GM19372 (cell line): Measurements from ENCODE around the gene RPS21.
A peak's percentile ranks its signal among the peaks of the same experiment; 100 is the strongest.

Source experiments
- ATAC-seq: cut with Tn5 transposase; IDR thresholded peaks from one replicate; pipeline ENCODE4 v1.9.1; 2021; ENCODE audit warnings: mild to moderate bottlenecking, low read depth, moderate library complexity; ENCODE audit not compliant: unreplicated experiment

RPS21 gene

GRCh38 chr20:62386383-62387218, at the start of gene RPS21:
RPS21 (plus strand) TSS chr20:62387103; CDS start chr20:62387339, 236 bp downstream.
- ATAC-seq = peak; percentile 87

- ATAC-seq = no peak
Observed at GRCh38 chr20:62337558-62338293, 49.2 kb upstream of the RPS21 start.

GRCh38 chr20:62338294-62338620, 48.6 kb upstream of the RPS21 start:
- ATAC-seq = no peak

GRCh38 chr20:62339647-62340062, 47.2 kb upstream of the RPS21 start:
- peak; percentile 66 for ATAC-seq

GRCh38 chr20:62342910-62343309, 44.0 kb upstream of the RPS21 start:
- ATAC-seq = no peak

- ATAC-seq = no peak
Observed at GRCh38 chr20:62344092-62344491, 42.8 kb upstream of the RPS21 start.

GRCh38 chr20:62344782-62345181, 42.1 kb upstream of the RPS21 start:
- ATAC-seq = no peak

GRCh38 chr20:62345681-62346370, 41.1 kb upstream of the RPS21 start:
- no peak for ATAC-seq

- no peak for ATAC-seq
Observed at GRCh38 chr20:62346398-62347150, 40.3 kb upstream of the RPS21 start.

- ATAC-seq = no peak
Observed at GRCh38 chr20:62347151-62347404, 39.8 kb upstream of the RPS21 start.

- no peak for ATAC-seq
Observed at GRCh38 chr20:62347445-62347844, 39.5 kb upstream of the RPS21 start.

GRCh38 chr20:62348604-62349003, 38.3 kb upstream of the RPS21 start:
- no peak for ATAC-seq

- no peak for ATAC-seq
Observed at GRCh38 chr20:62349556-62350097, 37.3 kb upstream of the RPS21 start.

GRCh38 chr20:62350098-62350628, 36.7 kb upstream of the RPS21 start:
- ATAC-seq = no peak

GRCh38 chr20:62350629-62351422, 36.1 kb upstream of the RPS21 start:
- no peak for ATAC-seq

GRCh38 chr20:62351469-62352401, 35.2 kb upstream of the RPS21 start:
- no peak for ATAC-seq

- no peak for ATAC-seq
Observed at GRCh38 chr20:62352402-62353288, 34.3 kb upstream of the RPS21 start.
